HepG2 (cell line): ENCODE data around the gene TASOR. TPM values are rescaled to one million over a fixed set of nuclear protein-coding genes. Genes with fewer than 3 reads are reported as not detected.

ENCODE experiments used
- ATAC-seq: fragments of 200-7000 bp; cut with Tn5 transposase; 3 replicates; pipeline ENCODE4 v1.9.1; 2020; ENCODE audit warnings: mild to moderate bottlenecking, moderate library complexity
- BruUV-seq: library from RNA; stranded (reverse); fragments of 400-500 nt; replicated peaks from 2 replicates; lab custom pipeline; 2021; lab: Mats Ljungman, UMichigan
- CTCF ChIA-PET: fragments of 300-600 bp; formaldehyde crosslinking; extraction: SDS; loops from one replicate; lab custom pipeline; 2021; ENCODE audit warnings: low total read pairs, inconsistent platforms, low intra/inter-chr PET ratio; lab: Yijun Ruan, JAX
- POLR2A ChIA-PET: fragments of 350-600 bp; sonication (Branson Sonifier 250); formaldehyde crosslinking; loops from one replicate; lab custom pipeline; 2020; ENCODE audit warnings: antibody characterized with exemption, inconsistent platforms; lab: Yijun Ruan, JAX
- DNase-seq: peaks from one replicate; pipeline ENCODE4 v3.0.0-alpha.2; 2015; ENCODE audit warnings: low spot score
- FAIRE-seq: peaks from 3 replicates; lab custom pipeline; 2011; peaks lifted over from hg19 to GRCh38; lab: Jason Lieb, UNC
- H2AFZ ChIP-seq: one replicate; pipeline ENCODE4 v1.6.1; 2011; ENCODE audit warnings: low read length, inconsistent platforms
- H3K27ac ChIP-seq: fragments of 300-600 bp; 3 replicates; pipeline ENCODE4 v1.8.0; 2011; ENCODE audit warnings: mixed run types, mild to moderate bottlenecking, mixed read lengths, low read length, inconsistent platforms; ENCODE audit not compliant: insufficient read depth; ENCODE audit errors: extremely low read length
- H3K27me3 ChIP-seq, 2 experiments: fragments of 200-600 bp in 1 of 2; 2 replicates in 1 of 2; 3 replicates in 1 of 2; pipeline versions ENCODE4 v1.6.0 to v1.8.0; 2011; ENCODE audit warnings: low read length in 2 of 2, mild to moderate bottlenecking in 2 of 2, moderate library complexity in 2 of 2, inconsistent platforms in 1 of 2; ENCODE audit not compliant: insufficient read depth in 2 of 2, control insufficient read depth in 1 of 2
- H3K36me3 ChIP-seq, 2 experiments: fragments of 200-600 bp in 1 of 2; replicated peaks in 1 of 2; 2 replicates in 1 of 2; 3 replicates in 1 of 2; pipeline versions ENCODE4 v1.5.1 to v1.8.0; 2011; ENCODE audit warnings: low read length in 2 of 2, inconsistent platforms in 1 of 2; ENCODE audit not compliant: insufficient read depth in 2 of 2, control insufficient read depth in 1 of 2
- H3K4me1 ChIP-seq: 2 replicates; pipeline ENCODE4 v1.5.1; 2012; ENCODE audit warnings: low read length, inconsistent platforms; ENCODE audit not compliant: insufficient read depth
- H3K4me2 ChIP-seq: 2 replicates; pipeline ENCODE4 v1.6.0; 2011; ENCODE audit warnings: low read depth, low read length, inconsistent platforms
- H3K4me3 ChIP-seq, 3 experiments: fragments of 200-600 bp in 1 of 3; sonication (generic), shearing (Covaris generic) in 1 of 3; replicated peaks in 1 of 3; 2 replicates each; pipeline ENCODE4 v1.5.1; 2011 to 2016; ENCODE audit warnings: low read length in 3 of 3, inconsistent platforms in 2 of 3, low read depth in 2 of 3, mild to moderate bottlenecking in 2 of 3, control low read depth in 1 of 3, mixed read lengths in 1 of 3; ENCODE audit not compliant: insufficient read depth in 1 of 3
- H3K79me2 ChIP-seq: one replicate; pipeline ENCODE4 v1.6.1; 2011; ENCODE audit warnings: low read length, inconsistent platforms; ENCODE audit not compliant: insufficient read depth
- H3K9ac ChIP-seq: 2 replicates; pipeline ENCODE4 v1.6.0; 2011; ENCODE audit warnings: mild to moderate bottlenecking, low read depth, low read length, inconsistent platforms; ENCODE audit not compliant: insufficient read depth
- H3K9me3 ChIP-seq: 2 replicates; pipeline ENCODE4 v1.5.1; 2012; ENCODE audit warnings: mild to moderate bottlenecking, low read length
- H4K20me1 ChIP-seq: 2 replicates; pipeline ENCODE4 v1.6.0; 2011; ENCODE audit warnings: inconsistent platforms, mild to moderate bottlenecking, low read length, moderate library complexity; ENCODE audit not compliant: insufficient read depth
- HNRNPUL1 ChIP-seq: fragments of 200-400 bp; formaldehyde crosslinking; IDR thresholded peaks from 2 replicates; pipeline ENCODE4 v1.6.1; 2017; ENCODE audit warnings: low read depth, mild to moderate bottlenecking, low read length, moderate library complexity
- IKZF1 ChIP-seq: fragments of 450-650 bp; IDR thresholded peaks from 2 replicates; pipeline ENCODE4 v1.7.1; 2016
- MIER3 ChIP-seq: IDR thresholded peaks from 2 replicates; pipeline ENCODE4 v1.6.1; 2016; ENCODE audit warnings: missing compliant biosample characterization, borderline replicate concordance
- NFRKB ChIP-seq: fragments of 450-650 bp; IDR thresholded peaks from 2 replicates; pipeline ENCODE4 v1.6.1; 2017
- NKX3-1 ChIP-seq: sonication (generic); formaldehyde crosslinking; IDR thresholded peaks from 2 replicates; pipeline ENCODE4 v1.5.0; 2020; ENCODE audit warnings: missing genetic modification reagents
- SOX6 ChIP-seq, 2 experiments: fragments of 450-650 bp in 1 of 2; sonication (generic) in 1 of 2; formaldehyde crosslinking in 1 of 2; IDR thresholded peaks; 2 replicates each; pipeline versions ENCODE4 v1.4.0 to v1.6.1; 2017 to 2020; ENCODE audit warnings: antibody characterized with exemption in 1 of 2, mild to moderate bottlenecking in 1 of 2, missing genetic modification reagents in 1 of 2
- THYN1 ChIP-seq: sonication (generic); formaldehyde crosslinking; IDR thresholded peaks from 2 replicates; pipeline ENCODE4 v1.8.1; 2023; ENCODE audit warnings: low read depth, mild to moderate bottlenecking, moderate library complexity, missing genetic modification reagents, borderline replicate concordance
- TOE1 ChIP-seq: sonication (generic); formaldehyde crosslinking; IDR thresholded peaks from 2 replicates; pipeline ENCODE4 v1.4.0; 2020; ENCODE audit warnings: mild to moderate bottlenecking, missing genetic modification reagents
- ZBTB2 ChIP-seq: sonication (generic); formaldehyde crosslinking; IDR thresholded peaks from 2 replicates; pipeline ENCODE4 v1.8.0; 2022; ENCODE audit warnings: low read depth, missing genetic modification reagents
- ZNF138 ChIP-seq: sonication (generic); formaldehyde crosslinking; IDR thresholded peaks from 2 replicates; pipeline ENCODE4 v1.5.0; 2020; ENCODE audit warnings: mild to moderate bottlenecking, low read depth, missing genetic modification reagents
- ZNF607 ChIP-seq: sonication (generic); formaldehyde crosslinking; IDR thresholded peaks from 2 replicates; pipeline ENCODE4 v1.5.1; 2020; ENCODE audit warnings: missing genetic modification reagents, mild to moderate bottlenecking, borderline replicate concordance
- ZNF879 ChIP-seq: sonication (generic); formaldehyde crosslinking; IDR thresholded peaks from 2 replicates; pipeline ENCODE4 v1.8.1; 2023; ENCODE audit warnings: missing genetic modification reagents
- ZSCAN21 ChIP-seq: sonication (generic); formaldehyde crosslinking; IDR thresholded peaks from 2 replicates; pipeline ENCODE4 v1.8.0; 2022; ENCODE audit warnings: mild to moderate bottlenecking, missing genetic modification reagents, moderate library complexity, borderline replicate concordance
- WGBS: methylation state at CpG from one replicate; pipeline ENCODE4 v1.1.6; 2017; ENCODE audit warnings: low lambda C conversion rate; 5-methylcytosine and 5-hydroxymethylcytosine counted together
- in situ Hi-C: cut with HindIII; loops from 2 replicates; pipeline ENCODE4 v1.10.0; 2017; ENCODE audit warnings: low pct_unique_long_range_greater_than_20kb; ENCODE audit not compliant: extremely low pct_ligation_motif_present
- intact Hi-C: fragments of 100-400 bp; cut with micrococcal nuclease; formaldehyde crosslinking; loops from one replicate; pipeline ENCODE4 v1.10.0; 2022; ENCODE audit not compliant: unreplicated experiment
- polyA plus RNA-seq, 8 experiments: library from polyadenylated mRNA; depleted of rRNA in 3 of 8; stranded (reverse) in 7 of 8; unstranded in 1 of 8; fragments of >200 nt; fragmentation: Illumina TruSeq in 4 of 8; extraction: Trizol in 4 of 8; gene quantifications; 2 replicates each; pipeline versions ENCODE4 v1.2.1 to v1.2.3, GENCODE V29; 2011 to 2016; ENCODE audit warnings: low read depth in 4 of 8, missing spikeins in 1 of 8, mixed read lengths in 1 of 8; ENCODE audit not compliant: insufficient read depth in 1 of 8
- total RNA-seq, 5 experiments: library from RNA; depleted of rRNA; stranded (reverse); fragments of >200 nt; fragmentation: Illumina TruSeq; extraction: Trizol; gene quantifications; 2 replicates each; pipeline ENCODE4 v1.2.3, GENCODE V29; 2016; ENCODE audit warnings: low read depth in 1 of 5
- TF ChIP-seq, protein P1 (sequence below): sonication (generic); formaldehyde crosslinking; IDR thresholded peaks from 2 replicates; pipeline ENCODE4 v1.4.0; 2020; ENCODE audit warnings: missing genetic modification reagents
- TF ChIP-seq, protein P2 (sequence below): sonication (generic); formaldehyde crosslinking; IDR thresholded peaks from 2 replicates; pipeline ENCODE4 v1.4.0; 2020; ENCODE audit warnings: low read depth, missing genetic modification reagents

The TASOR gene
- total and polyA plus RNA-seq, 2 of the 13 experiments (the other 11 are each of a cell fraction or from before 2014, with no cell fraction given), result 20.1 to 32.5 TPM

DNA sequence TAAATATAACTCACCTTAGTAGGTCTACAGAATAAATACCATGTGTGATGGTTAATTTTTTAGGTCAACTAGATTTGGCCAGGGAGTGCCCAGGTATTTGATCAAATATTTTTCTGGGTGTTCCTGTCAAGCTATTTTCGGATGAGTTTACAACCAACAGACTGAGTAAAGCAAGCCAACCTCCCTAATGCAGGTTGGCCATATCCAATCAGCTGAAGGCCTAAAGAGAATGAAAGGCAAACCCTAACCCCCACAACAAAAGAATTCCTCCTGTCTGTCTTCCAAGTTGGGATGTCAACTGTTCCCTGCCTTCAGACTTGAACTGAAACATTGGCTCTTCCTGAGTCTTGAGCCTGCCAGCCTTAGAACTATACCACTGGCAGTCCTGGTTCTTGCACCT lies 28.6 kb downstream of the TASOR start:
- Histone ChIP-seq H3K27me3 (no peaks in the 10 kb centered on the region), H3K4me3 (no peak overlapping the region), H3K27ac (no peak overlapping the region), H3K9ac (no peak overlapping the region), H3K4me2 (no peak overlapping the region), H3K36me3 (peaks cover 17 to 51% of the 10 kb centered on the region in 2 experiments), H2AFZ (no peak overlapping the region), H4K20me1 (no peaks in the 10 kb centered on the region), H3K79me2 (no peaks in the 10 kb centered on the region), H3K4me1 (no peaks in the 10 kb centered on the region), H3K9me3 (no peaks in the 10 kb centered on the region)
- DNase-seq (no peak), FAIRE-seq (no peak), ATAC-seq (no peak)
- ChIA-PET POLR2A (no interaction called here), CTCF (no interaction called here)
- WGBS, result 100% methylated on average over 1 of the region's 1 CpG
- in situ Hi-C loops, result no loop called here
- BruUV-seq, result no TSS peak
- intact Hi-C loops, result no loop called here
- TF ChIP-seq ZNF138 (CRISPR knock-in tag) (no peak), IKZF1 (no peak), THYN1 (CRISPR knock-in tag) (no peak), ZSCAN21 (CRISPR knock-in tag) (no peak), TOE1 (CRISPR knock-in tag) (no peak), ZBTB2 (no peak), NKX3-1 (CRISPR knock-in tag) (no peak), ZNF607 (CRISPR knock-in tag) (no peak), ZNF879 (CRISPR knock-in tag) (no peak), HNRNPUL1 (no peak), SOX6 (IDR thresholded peaks at IDR 0.05) (no peak), SOX6 (CRISPR knock-in tag; IDR thresholded peaks at IDR 0.05) (no peak), MIER3 (CRISPR knock-in tag) (no peak), NFRKB (no peak)
- TF ChIP-seq, protein P1, sequence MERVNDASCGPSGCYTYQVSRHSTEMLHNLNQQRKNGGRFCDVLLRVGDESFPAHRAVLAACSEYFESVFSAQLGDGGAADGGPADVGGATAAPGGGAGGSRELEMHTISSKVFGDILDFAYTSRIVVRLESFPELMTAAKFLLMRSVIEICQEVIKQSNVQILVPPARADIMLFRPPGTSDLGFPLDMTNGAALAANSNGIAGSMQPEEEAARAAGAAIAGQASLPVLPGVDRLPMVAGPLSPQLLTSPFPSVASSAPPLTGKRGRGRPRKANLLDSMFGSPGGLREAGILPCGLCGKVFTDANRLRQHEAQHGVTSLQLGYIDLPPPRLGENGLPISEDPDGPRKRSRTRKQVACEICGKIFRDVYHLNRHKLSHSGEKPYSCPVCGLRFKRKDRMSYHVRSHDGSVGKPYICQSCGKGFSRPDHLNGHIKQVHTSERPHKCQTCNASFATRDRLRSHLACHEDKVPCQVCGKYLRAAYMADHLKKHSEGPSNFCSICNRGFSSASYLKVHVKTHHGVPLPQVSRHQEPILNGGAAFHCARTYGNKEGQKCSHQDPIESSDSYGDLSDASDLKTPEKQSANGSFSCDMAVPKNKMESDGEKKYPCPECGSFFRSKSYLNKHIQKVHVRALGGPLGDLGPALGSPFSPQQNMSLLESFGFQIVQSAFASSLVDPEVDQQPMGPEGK, result no peak
- TF ChIP-seq, protein P2, sequence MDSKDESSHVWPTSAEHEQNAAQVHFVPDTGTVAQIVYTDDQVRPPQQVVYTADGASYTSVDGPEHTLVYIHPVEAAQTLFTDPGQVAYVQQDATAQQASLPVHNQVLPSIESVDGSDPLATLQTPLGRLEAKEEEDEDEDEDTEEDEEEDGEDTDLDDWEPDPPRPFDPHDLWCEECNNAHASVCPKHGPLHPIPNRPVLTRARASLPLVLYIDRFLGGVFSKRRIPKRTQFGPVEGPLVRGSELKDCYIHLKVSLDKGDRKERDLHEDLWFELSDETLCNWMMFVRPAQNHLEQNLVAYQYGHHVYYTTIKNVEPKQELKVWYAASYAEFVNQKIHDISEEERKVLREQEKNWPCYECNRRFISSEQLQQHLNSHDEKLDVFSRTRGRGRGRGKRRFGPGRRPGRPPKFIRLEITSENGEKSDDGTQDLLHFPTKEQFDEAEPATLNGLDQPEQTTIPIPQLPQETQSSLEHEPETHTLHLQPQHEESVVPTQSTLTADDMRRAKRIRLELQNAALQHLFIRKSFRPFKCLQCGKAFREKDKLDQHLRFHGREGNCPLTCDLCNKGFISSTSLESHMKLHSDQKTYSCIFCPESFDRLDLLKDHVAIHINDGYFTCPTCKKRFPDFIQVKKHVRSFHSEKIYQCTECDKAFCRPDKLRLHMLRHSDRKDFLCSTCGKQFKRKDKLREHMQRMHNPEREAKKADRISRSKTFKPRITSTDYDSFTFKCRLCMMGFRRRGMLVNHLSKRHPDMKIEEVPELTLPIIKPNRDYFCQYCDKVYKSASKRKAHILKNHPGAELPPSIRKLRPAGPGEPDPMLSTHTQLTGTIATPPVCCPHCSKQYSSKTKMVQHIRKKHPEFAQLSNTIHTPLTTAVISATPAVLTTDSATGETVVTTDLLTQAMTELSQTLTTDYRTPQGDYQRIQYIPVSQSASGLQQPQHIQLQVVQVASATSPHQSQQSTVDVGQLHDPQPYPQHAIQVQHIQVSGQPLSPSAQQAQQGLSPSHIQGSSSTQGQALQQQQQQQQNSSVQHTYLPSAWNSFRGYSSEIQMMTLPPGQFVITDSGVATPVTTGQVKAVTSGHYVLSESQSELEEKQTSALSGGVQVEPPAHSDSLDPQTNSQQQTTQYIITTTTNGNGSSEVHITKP (CRISPR knock-in tag), result no peak
